ENCODE measurements around the gene LSMEM2.

Gene LSMEM2

GRCh38 chr3:50264964-50265485 is 13.9 kb upstream of the LSMEM2 start:
- H3K4me3 ChIP-seq (ENCODE audit: low read depth, low read length) = no peak overlapping the region
- TF ChIP-seq CTCF (IDR thresholded peaks at IDR 0.05; ENCODE audit: low read depth, low read length, missing control alignments) = no peak
- no peak for DNase-seq (ENCODE audit: low read depth)

GRCh38 chr3:50265571-50265970 is 13.3 kb upstream of the LSMEM2 start:
- no peak overlapping the region for H3K4me3 ChIP-seq (ENCODE audit: low read depth, low read length)
- no peak for TF ChIP-seq CTCF (IDR thresholded peaks at IDR 0.05; ENCODE audit: low read depth, low read length, missing control alignments)
- DNase-seq (ENCODE audit: low read depth) = no peak

- no peak overlapping the region for H3K4me3 ChIP-seq (ENCODE audit: low read depth, low read length)
- TF ChIP-seq CTCF (IDR thresholded peaks at IDR 0.05; ENCODE audit: low read depth, low read length, missing control alignments) = no peak
- no peak for DNase-seq (ENCODE audit: low read depth)
These were observed 12.9 kb upstream of the LSMEM2 start for GRCh38 chr3:50266017-50266416.

- H3K4me3 ChIP-seq (ENCODE audit: low read depth, low read length) = no peak overlapping the region
- no peak for TF ChIP-seq CTCF (IDR thresholded peaks at IDR 0.05; ENCODE audit: low read depth, low read length, missing control alignments)
- no peak for DNase-seq (ENCODE audit: low read depth)
These were observed 12.1 kb upstream of the LSMEM2 start for GRCh38 chr3:50266836-50267235.

GRCh38 chr3:50267280-50267913 is 11.5 kb upstream of the LSMEM2 start:
- TF ChIP-seq CTCF (IDR thresholded peaks at IDR 0.05; ENCODE audit: low read depth, low read length, missing control alignments) = no peak
- no peak overlapping the region for H3K4me3 ChIP-seq (ENCODE audit: low read depth, low read length)
- no peak for DNase-seq (ENCODE audit: low read depth)

- TF ChIP-seq CTCF (IDR thresholded peaks at IDR 0.05; ENCODE audit: low read depth, low read length, missing control alignments) = no peak
- no peak for DNase-seq (ENCODE audit: low read depth)
- no peak overlapping the region for H3K4me3 ChIP-seq (ENCODE audit: low read depth, low read length)
These were observed 10.6 kb upstream of the LSMEM2 start for GRCh38 chr3:50268276-50268675.
